Body of pancreas (tissue), 4 donors: ENCODE data around the gene CCNY. TPM values are rescaled to one million over a fixed set of nuclear protein-coding genes. Genes with fewer than 3 reads are reported as not detected.
A peak's percentile ranks its signal among the peaks of the same experiment; 100 is the strongest.
"Not testable (repeated sequence)": the region's sequence is repeated elsewhere in the genome, so short reads cannot be mapped to it uniquely, and the experiment has no call there.

Experiments used
- ATAC-seq: fragments of 150-250 bp; one replicate; pipeline ENCODE4 v1.9.1; 2016
- DNase-seq, 4 donors: peaks; one replicate each; pipeline ENCODE4 v3.0.0-alpha.2; 2019
- H3K27ac ChIP-seq, 4 donors: fragments of 200-600 bp; sonication (generic); 1 replicate in 3 of 4; 2 replicates in 1 of 4; pipeline versions ENCODE4 v1.5.1 to v1.6.1; 2016 to 2019; ENCODE audit warnings: mild to moderate bottlenecking in 1 of 4, mixed read lengths in 1 of 4, moderate library complexity in 1 of 4
- H3K27me3 ChIP-seq, 2 donors: fragments of 200-600 bp; sonication (generic); one replicate each; pipeline ENCODE4 v1.6.0; 2016; ENCODE audit warnings: mild to moderate bottlenecking in 1 of 2
- H3K36me3 ChIP-seq, 2 donors: fragments of 200-600 bp; sonication (generic); replicated peaks in 1 of 2; 2 replicates each; pipeline ENCODE4 v1.5.1; 2016; ENCODE audit warnings: low read depth in 2 of 2; ENCODE audit not compliant: insufficient read depth in 1 of 2
- H3K4me1 ChIP-seq: fragments of 200-600 bp; sonication (generic); one replicate; pipeline ENCODE4 v1.6.0; 2016
- H3K4me3 ChIP-seq, 2 donors: fragments of 200-600 bp; sonication (generic); 1 replicate in 1 of 2; 2 replicates in 1 of 2; pipeline ENCODE4 v1.5.1; 2016 to 2019
- H3K9me3 ChIP-seq, 3 donors: fragments of 200-600 bp; sonication (generic); 1 replicate in 2 of 3; 2 replicates in 1 of 3; pipeline ENCODE4 v1.5.1; 2016
- POLR2A ChIP-seq, 3 donors: fragments of 450-650 bp; IDR thresholded peaks; one replicate each; pipeline ENCODE4 v1.6.1; 2016; ENCODE audit warnings: antibody characterized with exemption in 3 of 3, mild to moderate bottlenecking in 2 of 3
- WGBS, 2 donors: methylation state at CpG; one replicate each; pipeline ENCODE4 v1.1.5; 2017; 5-methylcytosine and 5-hydroxymethylcytosine counted together
- intact Hi-C: fragments of 100-400 bp; cut with DNase I; formaldehyde crosslinking; loops from one replicate; pipeline ENCODE4 v1.15.1; 2023
- total RNA-seq, 2 donors: library from RNA; depleted of rRNA; stranded (reverse); fragments of >200 nt; gene quantifications; one replicate each; pipeline ENCODE4 v1.1.0, GENCODE V29; 2016
- TF ChIP-seq, protein P1 (sequence below), 7 experiments: fragments of 450-650 bp in 4 of 7; fragments of 200-600 bp in 3 of 7; sonication (generic) in 3 of 7; IDR thresholded peaks; one replicate each; pipeline ENCODE4 v1.5.1; 2016 to 2019; ENCODE audit warnings: antibody characterized with exemption in 7 of 7

Gene CCNY
- total RNA-seq, 2 donors from 2014 or later: 9.6 to 18.9 TPM

- 73 to 93% methylated on average over 5 of the region's 5 CpGs for WGBS, 2 donors
- H3K4me3 ChIP-seq, H3K9me3 ChIP-seq, ATAC-seq, H3K27me3 ChIP-seq, H3K27ac ChIP-seq, H3K36me3 ChIP-seq, DNase-seq, intact Hi-C loops: not testable (repeated sequence)
- H3K4me1 ChIP-seq: peaks cover 23% of the 10 kb centered on the region
Measured at GRCh38 chr10:35406003-35406630, 69.8 kb downstream of the CCNY start.

DNA sequence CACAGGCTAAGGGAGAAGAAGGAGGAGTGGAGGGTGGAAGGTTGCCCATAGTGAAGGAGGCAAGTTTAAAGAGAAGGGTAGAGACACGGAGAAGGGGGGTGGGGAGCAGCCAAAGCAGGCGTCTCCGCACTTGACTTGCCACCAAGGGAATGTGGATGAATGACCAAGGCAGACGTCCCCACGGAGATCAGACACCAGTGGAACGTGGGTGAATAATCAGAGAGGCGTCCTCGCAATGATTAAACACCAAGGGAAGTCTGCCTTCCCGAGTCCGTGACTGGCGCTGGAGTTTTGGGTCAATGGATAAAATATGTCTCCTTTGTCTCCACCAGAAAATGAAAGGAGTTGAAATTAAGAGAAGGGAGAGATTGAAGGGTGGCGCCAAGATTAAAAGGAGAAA lies 71.4 kb downstream of the CCNY start:
- 93 to 95% methylated on average over 12 of the region's 12 CpGs for WGBS, 2 donors

DNA sequence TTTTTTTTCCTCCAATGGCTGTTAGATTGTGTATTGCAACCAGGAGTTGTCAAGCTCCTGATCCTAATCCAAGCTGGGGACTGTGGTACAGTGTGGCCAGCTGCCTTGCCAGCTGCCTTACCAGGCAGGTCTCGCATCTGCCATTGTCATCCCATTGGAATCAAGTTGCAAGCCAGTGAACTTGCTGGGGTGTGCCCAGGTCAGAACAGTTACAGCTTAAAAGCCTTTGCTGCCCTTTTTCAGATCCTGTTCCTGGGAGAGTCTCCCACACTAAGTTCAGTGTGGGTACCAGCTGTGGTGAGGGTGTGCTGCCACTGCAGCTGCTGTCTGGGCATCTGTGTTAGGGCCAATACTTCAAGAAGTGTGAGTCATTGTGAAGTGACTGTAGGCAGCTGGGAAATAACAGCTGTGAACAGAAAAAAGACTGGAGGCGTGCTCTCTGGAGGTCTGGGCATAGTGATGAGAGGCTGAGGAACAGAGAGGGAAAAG lies 72.8 kb downstream of the CCNY start:
- TF ChIP-seq, protein P1, sequence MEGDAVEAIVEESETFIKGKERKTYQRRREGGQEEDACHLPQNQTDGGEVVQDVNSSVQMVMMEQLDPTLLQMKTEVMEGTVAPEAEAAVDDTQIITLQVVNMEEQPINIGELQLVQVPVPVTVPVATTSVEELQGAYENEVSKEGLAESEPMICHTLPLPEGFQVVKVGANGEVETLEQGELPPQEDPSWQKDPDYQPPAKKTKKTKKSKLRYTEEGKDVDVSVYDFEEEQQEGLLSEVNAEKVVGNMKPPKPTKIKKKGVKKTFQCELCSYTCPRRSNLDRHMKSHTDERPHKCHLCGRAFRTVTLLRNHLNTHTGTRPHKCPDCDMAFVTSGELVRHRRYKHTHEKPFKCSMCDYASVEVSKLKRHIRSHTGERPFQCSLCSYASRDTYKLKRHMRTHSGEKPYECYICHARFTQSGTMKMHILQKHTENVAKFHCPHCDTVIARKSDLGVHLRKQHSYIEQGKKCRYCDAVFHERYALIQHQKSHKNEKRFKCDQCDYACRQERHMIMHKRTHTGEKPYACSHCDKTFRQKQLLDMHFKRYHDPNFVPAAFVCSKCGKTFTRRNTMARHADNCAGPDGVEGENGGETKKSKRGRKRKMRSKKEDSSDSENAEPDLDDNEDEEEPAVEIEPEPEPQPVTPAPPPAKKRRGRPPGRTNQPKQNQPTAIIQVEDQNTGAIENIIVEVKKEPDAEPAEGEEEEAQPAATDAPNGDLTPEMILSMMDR (IDR thresholded peaks at IDR 0.05): no peak
- no peak for TF ChIP-seq POLR2A (IDR thresholded peaks at IDR 0.05)
- intact Hi-C loops: no loop called here
- H3K36me3 ChIP-seq: no peaks in the 10 kb centered on the region
- no peaks in the 10 kb centered on the region for H3K9me3 ChIP-seq
- ATAC-seq (peak; percentile 95), DNase-seq (peak; percentile 61 to 83 (median 80))
- peak overlapping the region in 3 of 4 donors; percentile 56 to 63 (median 60) for H3K27ac ChIP-seq
- no peaks in the 10 kb centered on the region for H3K27me3 ChIP-seq
- WGBS, 2 donors: 54 to 55% methylated on average over 2 of the region's 2 CpGs
- peaks cover 33% of the 10 kb centered on the region for H3K4me1 ChIP-seq
- H3K4me3 ChIP-seq: no peak overlapping the region

More for the DNA sequence above, 71.4 kb downstream of the CCNY start:
- H3K9me3 ChIP-seq, H3K27ac ChIP-seq, ATAC-seq, DNase-seq, H3K36me3 ChIP-seq, H3K27me3 ChIP-seq, H3K4me3 ChIP-seq, intact Hi-C loops: not testable (repeated sequence)
- H3K4me1 ChIP-seq: peaks cover 33% of the 10 kb centered on the region

DNA sequence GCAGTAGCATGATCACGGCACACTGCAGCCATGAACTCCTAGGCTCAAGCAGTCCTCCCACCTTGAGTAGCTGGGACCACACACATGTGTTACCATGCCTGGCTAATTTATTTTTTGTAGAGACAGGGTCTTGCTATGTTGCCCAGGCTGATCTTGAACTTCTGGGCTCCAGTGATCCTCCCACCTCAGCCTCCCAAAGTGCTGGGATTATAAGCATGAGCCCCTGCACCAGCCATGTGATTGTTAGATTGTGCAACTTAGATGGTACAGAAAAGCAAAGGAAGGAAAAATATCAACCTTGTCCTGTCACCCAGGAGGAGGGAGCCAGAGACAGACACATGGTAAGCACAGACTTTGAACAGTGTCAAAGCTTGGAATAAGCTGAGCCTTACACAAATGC lies 73.5 kb downstream of the CCNY start:
- Histone ChIP-seq H3K4me3 (no peak overlapping the region), H3K4me1 (peaks cover 33% of the 10 kb centered on the region), H3K36me3 (no peaks in the 10 kb centered on the region), H3K9me3 (no peaks in the 10 kb centered on the region), H3K27ac (peak overlapping the region in 2 of 4 donors; percentile 36 to 63), H3K27me3 (no peaks in the 10 kb centered on the region)
- WGBS, 2 donors: 47 to 68% methylated on average over 1 of the region's 1 CpG
- intact Hi-C loops: no loop called here
- DNase-seq (no peak), ATAC-seq (no peak)
- TF ChIP-seq, protein P1 (IDR thresholded peaks at IDR 0.05): no peak
- no peak for TF ChIP-seq POLR2A (IDR thresholded peaks at IDR 0.05)

DNA sequence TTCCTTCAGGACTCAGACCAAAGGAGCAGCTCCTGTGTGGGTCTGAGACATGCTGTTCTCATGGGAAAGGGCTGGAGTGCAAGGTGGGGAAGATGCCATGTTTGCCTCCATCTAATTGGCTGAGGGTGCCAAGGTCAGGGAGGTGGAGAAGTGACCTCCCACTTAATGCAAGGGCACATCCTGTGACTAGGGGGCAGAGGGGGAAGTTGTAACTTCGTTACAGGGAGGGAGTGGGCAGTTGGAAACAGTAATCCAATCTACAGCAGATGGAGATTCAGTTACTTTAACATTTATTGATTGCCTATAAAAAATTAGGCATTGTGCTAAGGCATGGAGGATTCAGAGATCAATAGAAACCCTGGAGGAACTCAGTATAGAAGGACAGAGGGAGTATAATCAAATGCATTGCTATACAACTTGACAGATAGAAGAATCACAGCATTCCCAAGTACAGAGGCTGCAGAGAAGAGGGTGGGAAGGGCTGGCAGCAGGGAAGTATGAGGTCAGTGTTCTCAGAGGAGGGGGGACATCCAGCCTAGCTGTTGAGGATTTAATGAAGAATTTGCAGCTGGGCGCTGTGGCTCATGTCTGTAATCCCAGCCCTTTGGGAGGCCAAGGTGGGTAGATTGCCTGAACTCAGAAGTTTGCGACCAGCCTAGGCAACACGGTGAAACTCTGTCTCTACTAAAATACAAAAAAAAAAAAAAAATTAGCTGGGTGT lies 75.9 kb downstream of the CCNY start:
- Histone ChIP-seq H3K9me3 (no peaks in the 10 kb centered on the region), H3K27me3 (no peaks in the 10 kb centered on the region), H3K4me3 (no peak overlapping the region), H3K4me1 (peaks cover 33% of the 10 kb centered on the region), H3K36me3 (no peaks in the 10 kb centered on the region), H3K27ac (no peak overlapping the region)
- ATAC-seq: no peak
- DNase-seq: no peak
- WGBS, 2 donors: 81 to 94% methylated on average over 4 of the region's 4 CpGs
- TF ChIP-seq POLR2A (IDR thresholded peaks at IDR 0.05): no peak
- TF ChIP-seq, protein P1 (IDR thresholded peaks at IDR 0.05): no peak
- intact Hi-C loops: no loop called here
